NCI-H1417 treated with DMSO at 0.1 percent for 48 hours (cell line): ENCODE results near the gene OTUD5.

ENCODE experiments used
- DNase-seq: peaks from one replicate; lab custom pipeline; 2025; lab: John Stamatoyannopoulos, UW

OTUD5 gene

DNA sequence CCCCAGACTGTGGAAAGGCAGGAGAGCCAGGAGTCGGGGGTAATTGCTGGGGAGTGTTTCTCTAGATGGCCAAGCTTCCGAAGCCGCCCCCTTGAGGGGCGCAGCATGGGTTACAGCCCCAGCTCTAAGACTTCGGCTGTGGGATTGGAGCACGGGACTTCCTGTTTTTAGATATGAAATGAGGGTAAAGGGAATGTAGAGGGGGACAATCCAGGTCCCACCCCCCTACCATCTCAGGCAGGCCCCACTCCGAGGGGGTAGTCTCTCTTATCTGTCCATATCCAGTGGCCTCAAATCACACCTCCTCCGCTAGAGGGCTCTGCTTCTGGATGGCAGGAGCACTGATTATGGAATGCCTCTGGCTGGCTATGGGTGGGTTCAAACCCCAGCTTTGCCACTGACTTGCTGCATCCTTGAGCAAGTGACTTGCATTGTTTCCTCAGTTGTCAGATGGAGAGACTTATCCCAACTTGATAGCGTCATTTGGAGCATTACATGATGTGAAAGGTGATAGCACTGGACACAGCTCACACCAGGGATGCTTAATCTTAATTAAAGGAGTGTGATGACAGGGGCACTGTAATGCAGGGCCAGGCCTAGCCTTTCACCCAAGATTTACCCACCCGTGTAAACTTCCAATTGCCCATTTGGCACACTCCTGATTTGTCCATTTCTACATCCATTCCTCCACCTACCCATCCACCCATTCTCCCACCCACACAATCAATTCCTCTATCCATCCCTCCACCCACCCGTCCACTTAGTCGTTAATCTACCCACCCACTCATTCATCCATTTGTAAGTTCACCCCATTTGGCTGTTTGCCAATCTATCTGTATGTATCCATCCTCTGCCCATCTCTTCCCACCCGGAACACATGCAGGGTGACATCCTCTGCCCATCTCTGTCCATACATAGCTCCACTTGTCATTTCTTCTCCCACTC lies 15.1 kb upstream of the OTUD5 start:
- no peak for DNase-seq

DNA sequence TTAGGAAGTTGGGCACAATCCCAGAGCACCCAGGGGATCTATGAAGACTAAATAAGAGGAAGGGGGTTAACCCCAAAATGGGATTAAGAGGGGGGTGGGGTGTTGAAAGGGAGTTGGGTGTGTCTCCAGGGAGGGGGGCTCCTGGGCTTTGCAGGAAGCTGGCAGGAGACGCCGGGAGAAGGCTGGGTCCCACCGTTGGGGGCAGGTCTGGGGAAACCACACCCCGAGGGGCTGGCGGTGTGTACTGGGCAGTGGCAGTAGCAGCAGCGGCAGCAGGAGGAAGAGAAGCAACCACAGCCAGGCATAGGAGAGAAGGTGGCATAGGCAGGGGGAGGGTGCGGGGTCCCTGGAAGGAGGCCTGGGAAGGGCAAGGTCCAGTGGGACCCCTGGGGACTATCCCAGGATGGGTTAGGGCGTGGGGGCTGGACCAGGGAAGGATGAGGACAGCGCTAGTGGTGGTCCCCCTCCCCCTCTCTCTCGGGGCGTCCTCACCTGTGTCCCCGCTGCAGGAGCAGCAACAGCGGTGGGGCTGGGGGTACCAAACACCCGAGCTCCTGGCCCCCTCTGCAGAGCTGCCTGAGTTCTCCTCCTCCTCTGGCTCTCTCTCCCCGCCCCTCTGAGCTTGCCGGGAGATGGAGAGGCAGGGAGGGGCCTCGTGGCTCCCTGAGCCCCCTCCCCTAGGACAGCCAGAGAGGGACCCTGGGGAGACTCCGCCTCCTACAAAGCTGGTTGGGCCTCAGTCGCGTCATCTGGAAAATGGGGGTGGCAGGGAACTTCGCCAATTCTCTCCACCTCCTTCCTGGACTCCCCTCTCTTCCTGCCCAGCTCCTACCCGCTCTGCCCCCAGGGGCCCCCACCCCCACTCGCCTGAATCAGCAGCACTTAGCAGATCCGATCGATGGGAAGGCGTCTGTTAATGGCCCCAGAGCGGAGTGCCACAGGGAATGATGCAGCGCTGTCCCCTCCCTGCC lies 14.1 kb upstream of the OTUD5 start, which contains the start of gene KCND1:
KCND1 (minus strand) TSS at position 596 of the 971 bp plus-strand sequence. CDS start 1,573 bp downstream, outside the sequence.
- no peak for DNase-seq

DNA sequence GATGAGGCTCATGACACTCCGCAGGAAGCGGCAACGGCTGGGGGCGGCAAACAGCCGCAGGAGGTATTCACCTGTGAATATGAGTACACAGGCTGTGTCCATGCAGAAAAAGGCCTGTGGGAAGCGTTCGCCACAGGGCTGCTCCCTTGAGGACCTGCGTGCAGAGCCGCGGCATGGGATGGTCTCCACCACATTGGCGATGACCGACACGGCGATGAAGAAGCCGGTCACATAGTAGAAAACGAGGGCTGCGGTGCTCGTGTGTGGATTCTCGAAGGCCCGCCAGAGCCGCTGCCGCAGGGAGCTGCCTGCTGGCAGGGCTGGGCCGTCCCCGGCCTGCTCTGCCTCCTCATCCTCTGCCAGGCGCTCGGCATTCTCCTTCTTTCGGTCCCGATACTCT lies 12.1 kb upstream of the OTUD5 start:
- no peak for DNase-seq

DNA sequence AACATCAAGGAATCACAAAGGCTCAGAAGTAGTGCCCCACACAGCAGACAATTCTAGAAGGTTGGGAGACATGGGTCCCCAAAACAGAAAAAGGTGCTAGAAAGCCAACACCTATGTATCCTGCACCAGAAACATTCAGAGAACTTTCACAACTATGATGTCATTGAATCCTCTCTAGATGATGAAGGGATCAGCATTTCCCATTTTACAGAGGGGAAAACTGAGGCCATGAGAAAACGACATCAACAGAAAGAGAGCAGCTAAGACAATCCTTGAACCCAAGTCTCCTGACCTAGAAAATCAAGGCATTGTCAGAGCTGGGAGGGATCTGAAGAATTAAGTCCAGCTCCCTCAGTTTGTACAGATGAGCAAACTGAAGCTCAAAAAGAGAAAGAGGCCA lies 11.0 kb upstream of the OTUD5 start:
- DNase-seq, result no peak

DNA sequence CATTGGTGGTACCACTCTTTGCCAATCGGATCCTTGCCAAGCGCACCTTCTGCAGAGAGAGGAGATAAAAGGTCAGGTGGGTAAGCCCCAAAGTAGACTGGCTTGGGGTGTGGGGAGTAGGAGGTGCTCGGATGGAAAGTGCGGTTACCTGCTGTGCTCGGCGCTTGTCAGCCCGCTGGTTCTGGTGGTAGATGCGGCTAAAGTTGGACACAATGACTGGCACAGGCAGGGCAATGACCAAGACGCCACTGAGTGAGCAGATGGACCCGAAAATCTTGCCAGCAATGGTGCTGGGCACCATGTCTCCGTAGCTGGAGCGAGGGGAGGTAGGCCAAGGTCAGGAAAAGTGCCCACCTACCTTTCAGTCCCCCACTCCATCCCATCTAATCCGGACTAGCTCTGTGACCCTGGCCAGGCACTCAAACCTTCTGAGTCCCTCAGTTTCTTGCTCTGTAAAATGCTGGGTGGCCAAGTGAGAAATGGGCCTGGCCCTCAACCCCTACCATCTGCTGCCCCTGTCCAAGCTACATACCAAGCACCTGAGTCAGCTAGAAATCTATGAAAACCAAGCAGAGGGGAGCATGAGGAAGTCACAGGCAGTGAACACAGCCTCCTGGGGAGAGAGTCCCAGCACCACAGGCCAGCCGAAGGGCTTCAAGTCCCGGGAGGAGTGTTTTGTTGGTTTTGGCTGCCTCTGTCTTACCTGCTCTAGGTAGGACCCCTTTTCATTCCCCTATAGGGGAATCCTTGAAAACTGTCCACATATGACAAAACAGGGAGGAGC lies 9.6 kb upstream of the OTUD5 start:
- DNase-seq, result no peak

DNA sequence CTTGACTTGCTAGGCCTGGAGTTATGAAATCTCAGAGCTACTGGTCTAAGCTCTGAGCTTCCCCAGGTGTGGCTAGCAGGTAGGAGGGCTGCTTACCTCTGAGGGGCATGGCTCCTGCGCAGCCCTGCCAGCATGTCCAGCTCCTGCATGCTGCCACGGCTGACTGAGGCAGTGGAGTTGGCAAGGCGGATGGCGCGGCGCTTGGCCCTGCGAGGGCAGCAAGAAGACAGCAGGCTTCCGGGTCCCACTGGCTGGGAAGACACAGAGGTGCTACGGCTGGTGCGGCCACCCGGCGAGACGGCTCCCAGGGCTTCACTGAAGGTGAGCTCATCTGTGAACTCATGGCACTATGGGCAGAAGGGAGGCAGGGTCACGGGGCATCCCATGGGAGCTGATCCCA lies 8.6 kb upstream of the OTUD5 start:
- DNase-seq, result no peak

DNA sequence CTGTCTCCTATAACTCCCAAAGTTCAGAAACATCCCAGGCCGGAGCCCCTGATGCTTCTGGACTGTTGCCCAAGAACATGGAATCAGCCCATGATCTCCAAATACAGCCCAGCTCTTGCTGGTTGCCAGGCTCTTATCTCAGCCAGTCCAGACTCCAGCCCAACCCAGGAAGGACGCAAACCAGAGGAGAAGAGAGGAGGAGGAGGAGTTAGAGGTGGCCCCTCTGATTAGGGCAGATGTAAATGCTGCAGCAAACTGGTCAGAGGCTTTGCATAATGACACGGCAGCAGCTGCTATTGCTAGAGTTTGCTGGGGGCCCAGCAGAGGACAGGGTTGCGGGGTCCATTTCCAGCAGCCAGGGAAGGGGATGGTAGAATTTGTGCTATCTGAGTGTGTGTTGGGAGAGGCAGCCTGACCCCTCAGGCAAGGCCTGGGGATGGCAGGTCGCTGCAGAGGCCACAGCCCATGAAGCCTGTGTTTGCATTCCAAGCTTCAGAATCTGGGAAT lies 4.2 kb upstream of the OTUD5 start:
- DNase-seq, result no peak

DNA sequence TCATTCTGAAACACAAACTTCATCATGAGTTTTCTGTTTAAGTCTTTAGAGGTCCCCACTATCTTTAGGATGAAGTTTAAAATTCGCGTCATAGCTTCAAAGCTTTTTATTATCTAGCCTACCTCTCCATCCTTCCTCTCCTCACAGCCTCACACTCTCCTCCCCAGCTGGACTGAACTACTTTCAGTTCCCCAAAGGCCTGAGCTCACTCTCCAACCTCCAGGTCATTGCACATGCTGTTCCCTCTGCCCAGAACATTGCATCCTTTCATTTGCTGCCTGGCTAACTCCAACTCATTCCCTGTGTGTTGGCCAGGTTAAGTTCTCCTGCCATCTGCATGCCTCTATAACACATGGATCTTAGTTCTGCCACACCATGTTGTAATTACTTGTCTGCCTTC lies 2.9 kb upstream of the OTUD5 start:
- no peak for DNase-seq

DNA sequence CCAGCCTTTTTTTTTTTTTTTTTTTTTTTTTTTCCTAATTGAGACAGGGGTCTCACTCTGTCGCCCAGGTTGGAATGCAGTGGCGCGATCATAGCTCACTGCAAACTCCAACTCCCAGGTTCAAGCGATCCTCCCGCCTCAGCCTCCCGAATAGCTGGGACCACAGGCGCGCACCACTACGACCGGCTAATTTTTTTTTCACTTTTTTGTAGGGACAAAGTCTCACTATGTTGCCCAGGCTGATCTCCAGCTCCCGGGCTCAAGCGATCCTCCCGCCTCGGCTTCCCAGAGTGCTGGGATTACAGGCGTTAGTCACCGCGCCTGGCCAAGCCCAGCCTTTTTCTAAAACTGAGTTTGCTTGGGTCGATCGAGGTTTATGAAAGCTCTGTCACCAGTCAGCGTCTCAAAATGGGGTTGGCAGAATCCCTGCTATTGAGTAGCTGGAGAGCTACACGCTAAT lies 1.3 kb upstream of the OTUD5 start:
- DNase-seq, result no peak

DNA sequence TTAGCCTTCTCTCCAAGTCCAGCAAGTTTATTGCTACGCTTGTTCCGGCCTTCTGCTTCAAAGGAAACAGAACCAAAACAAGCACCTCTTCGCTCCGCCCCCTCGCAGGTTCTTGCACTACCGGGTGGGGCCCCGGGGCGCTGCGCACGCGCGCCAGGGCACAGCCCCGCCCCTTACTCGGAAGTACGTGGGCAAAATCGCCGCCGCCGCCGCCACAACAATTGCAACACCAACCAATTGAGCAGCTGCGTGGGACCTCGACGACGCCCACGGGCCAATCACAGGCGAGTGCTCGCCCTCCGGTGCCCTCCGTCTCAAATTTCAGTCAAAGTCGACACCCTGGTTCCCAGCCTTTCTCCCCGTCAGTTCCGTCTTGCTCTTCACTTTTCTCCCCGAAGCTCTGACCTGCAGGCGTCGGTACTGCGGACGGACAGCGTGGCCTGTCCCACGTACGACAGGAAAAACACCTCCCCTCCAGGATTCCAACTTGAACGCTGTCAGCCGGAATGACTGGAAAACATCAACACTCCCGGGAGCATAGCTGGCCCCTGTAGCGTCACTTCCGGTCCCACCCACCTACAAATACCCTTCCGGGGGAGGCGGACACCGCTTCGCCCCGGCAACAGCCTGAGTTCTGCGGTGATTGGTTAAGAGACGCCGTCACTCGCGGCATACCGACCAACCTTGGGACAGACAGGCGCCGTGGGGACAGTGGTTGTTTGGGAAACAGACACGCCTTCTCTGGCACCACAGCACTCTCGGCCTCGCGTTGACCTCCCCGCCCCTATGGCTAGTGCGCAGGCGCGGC lies 624 bp upstream of the OTUD5 start:
- DNase-seq, result peak; percentile 68

DNA sequence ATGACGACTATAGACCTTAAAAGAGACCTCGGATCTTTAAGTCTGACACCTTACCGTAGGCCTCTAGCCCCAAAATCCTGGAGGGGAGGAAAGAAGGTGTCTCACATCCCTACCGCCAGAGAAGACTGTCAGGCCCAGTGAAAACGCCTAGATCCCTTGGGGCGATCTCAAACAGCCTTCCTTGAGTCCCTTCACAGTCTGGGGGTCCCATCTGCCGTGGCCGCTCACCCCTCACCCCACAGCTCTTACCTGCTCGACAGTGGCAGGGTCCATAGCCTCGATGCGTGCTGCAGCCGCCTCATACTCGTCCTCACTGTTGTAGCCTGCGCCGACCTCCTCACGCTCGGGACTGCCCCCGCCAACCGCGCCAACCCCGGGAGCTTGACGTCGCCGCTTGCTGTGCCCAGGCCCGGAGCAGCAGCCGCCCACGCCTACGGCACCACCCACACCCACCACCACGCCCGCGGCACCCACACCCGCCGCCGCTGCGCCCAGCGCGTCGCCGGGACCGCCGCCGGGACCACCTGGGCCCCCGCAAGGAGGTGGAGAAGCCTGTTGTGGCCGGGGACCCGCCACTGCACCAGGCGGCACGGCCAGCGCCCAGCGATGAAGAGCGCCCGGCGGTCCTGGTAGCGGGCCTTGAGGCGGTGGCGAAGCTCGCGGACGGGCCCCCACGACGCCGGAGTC lies 536 bp downstream of the OTUD5 start:
- no peak for DNase-seq

DNA sequence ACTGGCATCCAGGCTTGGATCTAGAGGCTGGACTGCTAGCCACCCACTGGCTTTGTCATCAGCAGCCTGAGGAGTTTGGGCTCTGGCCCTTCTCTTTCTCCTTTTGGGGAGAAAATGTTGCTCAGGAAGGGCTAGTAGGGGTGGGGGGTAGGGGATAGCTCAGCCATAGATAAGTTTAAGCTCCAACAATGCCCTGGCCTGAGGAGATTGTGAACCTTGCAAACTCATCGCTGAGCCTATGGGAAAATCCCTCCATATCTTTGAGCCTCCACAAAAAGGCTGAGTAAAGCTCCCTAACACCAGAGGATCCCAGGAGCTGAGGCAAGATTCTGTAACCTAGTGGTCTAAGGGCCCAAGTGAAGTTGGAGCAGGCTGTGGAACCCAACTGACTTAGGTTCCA lies 8.8 kb downstream of the OTUD5 start:
- DNase-seq, result no peak

DNA sequence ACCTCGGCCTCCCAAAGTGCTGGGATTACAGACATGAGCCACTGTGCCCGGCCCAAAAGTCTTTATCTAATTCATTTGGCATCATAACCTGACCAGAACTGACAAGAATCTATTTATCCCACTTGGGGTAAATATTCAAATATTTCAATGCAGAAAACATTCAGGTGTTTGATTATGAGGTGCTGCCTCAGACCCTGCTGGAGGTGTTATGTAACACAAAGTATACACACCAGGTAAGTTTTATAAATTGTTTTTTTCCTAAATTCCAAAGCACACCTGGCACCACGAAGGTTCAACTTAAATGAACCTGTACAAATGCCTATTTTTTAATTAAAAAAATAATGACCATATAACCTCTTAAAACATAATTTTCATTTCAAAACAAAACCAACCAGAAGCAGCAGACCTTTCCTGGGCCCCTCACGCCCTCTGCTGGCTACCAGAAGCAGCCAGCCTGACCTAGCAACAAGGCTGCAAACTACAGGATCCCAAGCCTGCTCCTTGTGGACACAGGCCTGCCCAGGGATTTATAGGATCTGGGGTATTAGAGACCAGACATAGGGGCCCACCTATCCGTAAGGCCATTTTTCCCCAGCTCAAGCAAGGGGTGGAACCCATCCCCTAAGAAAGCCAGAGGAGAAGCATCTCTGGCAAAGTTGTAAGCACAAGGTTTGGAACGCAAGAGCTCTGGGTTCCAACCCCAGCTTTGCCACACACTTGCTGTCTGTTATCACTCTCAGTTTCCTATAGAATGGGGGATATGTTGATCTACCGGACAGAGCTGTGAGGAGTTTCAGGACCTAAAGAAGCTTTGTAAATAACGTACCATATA lies 11.7 kb downstream of the OTUD5 start:
- DNase-seq, result no peak

DNA sequence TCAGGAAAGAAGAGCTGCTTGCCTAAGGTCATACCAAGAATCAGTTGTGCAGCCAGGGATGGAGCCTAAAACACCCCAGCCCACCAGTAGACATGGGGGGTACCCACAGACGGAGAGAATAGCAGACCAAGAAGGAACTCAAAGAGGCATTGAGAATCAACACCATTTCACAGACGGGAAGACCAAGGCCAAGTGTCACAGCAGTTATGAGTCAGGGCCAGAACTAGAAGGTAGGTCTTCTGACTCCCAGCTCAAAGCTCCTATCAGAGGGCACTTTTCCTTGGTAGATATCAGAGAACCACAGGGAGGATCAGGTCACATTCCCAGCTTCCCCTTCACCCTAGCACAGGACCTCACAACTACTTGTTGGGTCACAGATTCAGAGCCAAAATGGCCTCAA lies 14.5 kb downstream of the OTUD5 start:
- DNase-seq, result no peak

DNA sequence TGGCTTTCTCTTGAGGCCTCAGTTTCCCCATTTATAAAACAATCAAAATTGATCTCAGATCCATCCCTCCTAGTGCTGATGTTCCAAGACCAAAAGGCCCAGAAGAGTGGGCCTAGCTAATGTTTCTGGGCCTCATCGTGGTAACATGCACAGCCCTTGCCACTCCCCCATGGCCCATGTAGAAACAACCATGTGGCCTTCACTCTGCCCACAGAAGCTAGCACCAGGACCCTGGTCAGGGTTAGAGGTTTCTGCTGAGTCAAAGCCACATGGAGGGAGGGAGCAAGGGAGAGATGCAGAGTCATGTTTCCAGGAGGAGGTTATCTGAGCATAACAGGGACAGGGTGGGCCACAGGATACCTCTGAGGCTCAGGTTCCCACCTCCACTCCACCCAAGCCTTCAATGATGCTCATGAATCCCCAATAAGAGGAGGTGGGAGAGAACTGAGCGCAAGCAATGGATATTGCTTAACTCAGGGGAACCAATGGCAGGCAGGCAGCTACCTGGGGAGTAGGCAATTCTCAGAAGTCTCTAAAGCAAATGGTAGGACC lies 16.9 kb downstream of the OTUD5 start:
- DNase-seq, result no peak

DNA sequence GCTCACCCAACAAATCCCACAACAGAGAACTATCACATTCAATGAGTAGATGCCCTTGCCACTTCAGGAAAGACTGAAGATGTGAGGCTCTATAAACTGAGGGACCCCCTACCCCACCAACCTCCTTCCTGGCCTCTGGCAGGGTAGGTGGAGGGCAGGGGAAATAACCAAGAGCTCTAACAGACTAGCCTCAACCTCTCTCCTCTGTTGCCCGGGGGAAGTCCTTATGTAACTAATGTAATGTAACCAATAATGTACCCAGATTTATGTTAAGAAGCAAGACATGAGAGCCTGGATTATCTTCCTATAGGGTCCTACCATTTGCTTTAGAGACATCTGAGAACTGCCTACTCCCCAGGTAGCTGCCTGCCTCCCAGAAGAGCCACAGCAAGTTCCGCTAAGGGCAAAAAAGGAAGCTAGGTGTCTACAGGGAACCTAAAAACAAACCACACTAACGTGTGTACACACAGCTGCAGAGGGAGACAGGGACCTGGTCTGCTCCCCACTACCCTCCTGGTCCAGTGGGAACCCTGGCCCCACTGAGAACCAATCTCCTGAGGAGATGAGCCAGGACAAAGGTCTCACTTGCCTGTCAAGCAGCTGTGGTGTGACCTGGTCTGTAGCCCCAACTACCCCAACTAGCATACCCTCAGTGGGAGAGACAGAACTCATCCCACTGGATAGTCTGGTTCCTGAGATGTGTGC lies 17.7 kb downstream of the OTUD5 start:
- DNase-seq, result no peak

DNA sequence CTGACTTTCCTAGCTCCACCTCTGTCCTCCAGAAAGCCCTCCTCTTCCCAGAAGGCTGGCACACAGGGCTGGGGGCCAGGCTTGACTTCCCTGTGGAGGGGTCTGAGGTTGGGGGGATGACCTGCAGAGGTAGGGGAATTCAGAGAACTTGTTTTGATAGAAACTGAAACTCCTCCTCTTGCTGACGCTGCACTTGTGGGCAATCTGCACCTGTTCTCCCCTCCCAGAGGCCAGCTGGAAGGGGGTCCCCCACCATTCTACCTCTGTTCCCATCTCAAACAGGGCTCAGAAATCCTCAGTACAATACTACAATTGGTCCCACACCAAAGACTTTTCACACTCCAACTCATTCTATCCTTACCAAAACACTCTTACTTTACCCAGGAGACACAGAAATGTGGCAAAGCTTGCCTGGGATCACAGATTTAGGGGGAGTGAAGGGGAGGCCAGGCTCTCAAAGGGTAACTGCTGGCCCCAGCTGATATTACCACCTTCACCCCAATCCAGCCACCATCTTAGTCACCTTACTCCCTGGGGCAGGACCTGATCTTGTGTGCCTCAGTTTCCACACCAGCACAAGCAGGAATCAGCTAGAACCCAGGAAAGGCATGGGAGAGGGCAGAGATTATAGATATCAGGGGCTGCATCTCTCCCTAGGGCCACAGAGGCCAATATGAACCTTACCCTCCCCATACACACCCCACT lies 18.5 kb downstream of the OTUD5 start:
- no peak for DNase-seq
